PC-9 (cell line): ENCODE results near the gene AGAP1. TPM values are rescaled to one million over a fixed set of nuclear protein-coding genes. Genes with fewer than 3 reads are reported as not detected.

Experiments
- BruUV-seq: library from RNA; stranded (reverse); fragments of 400-500 nt; replicated peaks from 2 replicates; lab custom pipeline; 2021; lab: Mats Ljungman, UMichigan
- CTCF ChIA-PET: fragments of 300-600 bp; sonication (Branson Sonifier 250); formaldehyde crosslinking; loops from one replicate; lab custom pipeline; 2022; ENCODE audit warnings: antibody characterized with exemption; lab: Charles Lee
- POLR2A ChIA-PET: fragments of 300-600 bp; sonication (Branson Sonifier 250); formaldehyde crosslinking; loops from one replicate; lab custom pipeline; 2022; ENCODE audit warnings: antibody characterized with exemption; ENCODE audit not compliant: unreplicated experiment; lab: Charles Lee
- DNase-seq, 2 experiments: peaks; one replicate each; pipeline versions ENCODE4 v3.0.0 to v3.0.0-alpha.2; 2015 to 2022; ENCODE audit warnings: mixed read lengths in 1 of 2
- H2AFZ ChIP-seq: fragments of 200-600 bp; sonication (generic); 2 replicates; pipeline ENCODE4 v1.8.1; 2017; ENCODE audit warnings: antibody characterized with exemption
- H3F3A ChIP-seq: fragments of 200-600 bp; sonication (generic); 2 replicates; pipeline ENCODE4 v1.8.1; 2017; ENCODE audit warnings: antibody characterized with exemption, mild to moderate bottlenecking, low read depth; ENCODE audit not compliant: insufficient read depth
- H3K27ac ChIP-seq: fragments of 200-600 bp; sonication (generic); 2 replicates; pipeline ENCODE4 v1.6.1; 2016; ENCODE audit warnings: mixed run types
- H3K27me3 ChIP-seq: fragments of 200-600 bp; sonication (generic); 2 replicates; pipeline ENCODE4 v1.6.1; 2016; ENCODE audit warnings: low read depth, mixed run types; ENCODE audit not compliant: insufficient read depth
- H3K36me3 ChIP-seq: fragments of 200-600 bp; sonication (generic); 2 replicates; pipeline ENCODE4 v1.6.1; 2016; ENCODE audit warnings: low read depth, mixed run types
- H3K4me1 ChIP-seq: fragments of 200-600 bp; sonication (generic); replicated peaks from 2 replicates; pipeline ENCODE4 v1.6.1; 2016; ENCODE audit warnings: mixed run types; ENCODE audit not compliant: insufficient read depth
- H3K4me2 ChIP-seq: fragments of 200-600 bp; sonication (generic); 2 replicates; pipeline ENCODE4 v1.6.1; 2017; ENCODE audit warnings: mixed run types
- H3K4me3 ChIP-seq: fragments of 200-600 bp; sonication (generic); 2 replicates; pipeline ENCODE4 v1.6.1; 2016; ENCODE audit warnings: mixed run types
- H3K79me2 ChIP-seq: fragments of 200-600 bp; sonication (generic); 2 replicates; pipeline ENCODE4 v1.6.1; 2017; ENCODE audit warnings: low read depth, mixed run types
- H3K9me2 ChIP-seq: fragments of 200-600 bp; sonication (generic); 2 replicates; pipeline ENCODE4 v1.8.1; 2017; ENCODE audit warnings: mild to moderate bottlenecking; ENCODE audit not compliant: insufficient read depth
- H3K9me3 ChIP-seq: fragments of 200-600 bp; sonication (generic); 2 replicates; pipeline ENCODE4 v1.8.1; 2016; ENCODE audit warnings: low read depth; ENCODE audit not compliant: insufficient read depth
- H4K20me1 ChIP-seq: fragments of 200-600 bp; sonication (generic); 2 replicates; pipeline ENCODE4 v1.8.1; 2017; ENCODE audit not compliant: insufficient read depth
- CTCF ChIP-seq: fragments of 200-600 bp; sonication (generic); conservative IDR thresholded peaks from 2 replicates; pipeline ENCODE4 v1.6.1; 2017; ENCODE audit warnings: mixed run types, antibody characterized with exemption, mild to moderate bottlenecking, moderate library complexity
- EZH2 ChIP-seq: fragments of 200-600 bp; sonication (generic); IDR thresholded peaks from 2 replicates; pipeline ENCODE4 v1.8.0; 2017; ENCODE audit warnings: antibody characterized with exemption, low read depth
- intact Hi-C: fragments of 100-400 bp; cut with micrococcal nuclease; formaldehyde crosslinking; loops from one replicate; pipeline ENCODE4 v1.10.0; 2022; ENCODE audit not compliant: unreplicated experiment
- total RNA-seq: library from RNA; stranded (reverse); gene quantifications from 2 replicates; pipeline ENCODE4 v1.2.3, GENCODE V29; 2021

The AGAP1 gene
- total RNA-seq, 1 experiment from 2014 or later, result 91.4 TPM

- Histone ChIP-seq H3K4me2 (no peak overlapping the region), H3K27ac (no peak overlapping the region), H3K9me2 (no peaks in the 10 kb centered on the region), H3K79me2 (peaks cover 100% of the 10 kb centered on the region), H2AFZ (no peak overlapping the region), H3K27me3 (no peaks in the 10 kb centered on the region), H3K4me1 (0 out of 2 replicates have a peak, but pooled peaks cover 9% of the 10 kb centered on the region), H3F3A (no peaks in the 10 kb centered on the region; the same call in 1 of the 2 replicates), H3K4me3 (no peak overlapping the region), H3K36me3 (no peaks in the 10 kb centered on the region), H4K20me1 (peaks cover 71% of the 10 kb centered on the region), H3K9me3 (no peaks in the 10 kb centered on the region)
- ChIA-PET POLR2A (no interaction called here), CTCF (no interaction called here)
- no peak for DNase-seq
- no TSS peak for BruUV-seq
- no peak for TF ChIP-seq EZH2
- TF ChIP-seq CTCF, result no peak
- intact Hi-C loops, result no loop called here
Measured at GRCh38 chr2:235692076-235692475, 198.2 kb downstream of the AGAP1 start.

GRCh38 chr2:235692671-235693171 is 198.9 kb downstream of the AGAP1 start:
- no peak for DNase-seq
- Histone ChIP-seq H3K36me3 (no peaks in the 10 kb centered on the region), H2AFZ (no peak overlapping the region), H3K27me3 (no peaks in the 10 kb centered on the region), H3K9me3 (no peaks in the 10 kb centered on the region), H3K4me2 (no peak overlapping the region), H3K79me2 (peaks cover 100% of the 10 kb centered on the region), H3K27ac (no peak overlapping the region), H3K4me3 (no peak overlapping the region), H3K9me2 (no peaks in the 10 kb centered on the region), H3K4me1 (0 out of 2 replicates have a peak, but pooled peaks cover 9% of the 10 kb centered on the region), H3F3A (no peaks in the 10 kb centered on the region; the same call in 1 of the 2 replicates), H4K20me1 (peaks cover 70% of the 10 kb centered on the region)
- TF ChIP-seq CTCF (no peak), EZH2 (no peak)
- no TSS peak for BruUV-seq
- CTCF ChIA-PET, result no interaction called here
- intact Hi-C loops, result no loop called here
- POLR2A ChIA-PET, result no interaction called here

- H4K20me1 ChIP-seq, result peaks cover 74% of the 10 kb centered on the region
- 0 out of 2 replicates have a peak, but pooled peaks cover 9% of the 10 kb centered on the region for H3K4me1 ChIP-seq
- no peaks in the 10 kb centered on the region for H3K36me3 ChIP-seq
- H3K27me3 ChIP-seq, result no peaks in the 10 kb centered on the region
- H2AFZ ChIP-seq, result no peak overlapping the region
- intact Hi-C loops, result no loop called here
- ChIA-PET POLR2A (no interaction called here), CTCF (no interaction called here)
- peaks cover 100% of the 10 kb centered on the region for H3K79me2 ChIP-seq
- BruUV-seq, result no TSS peak
- H3K27ac ChIP-seq, result no peak overlapping the region
- H3K4me2 ChIP-seq, result no peak overlapping the region
- no peak overlapping the region for H3K4me3 ChIP-seq
- H3K9me2 ChIP-seq, result no peaks in the 10 kb centered on the region
- H3K9me3 ChIP-seq, result no peaks in the 10 kb centered on the region
- TF ChIP-seq EZH2 (no peak), CTCF (no peak)
- no peaks in the 10 kb centered on the region; the same call in 1 of the 2 replicates for H3F3A ChIP-seq
- no peak for DNase-seq
Measured at GRCh38 chr2:235693279-235693678, 199.4 kb downstream of the AGAP1 start.
